AG10803 (cell line): ENCODE results near the gene AGBL2.
"Not testable (repeated sequence)": the region's sequence is repeated elsewhere in the genome, so short reads cannot be mapped to it uniquely, and the experiment has no call there.

Experiments
- DNase-seq: peaks from one replicate; pipeline ENCODE4 v3.0.0; 2010; ENCODE audit warnings: low read depth
- H3K4me3 ChIP-seq: 2 replicates; pipeline ENCODE4 v1.5.1; 2011; ENCODE audit warnings: mild to moderate bottlenecking, low read length, control low read depth
- TF ChIP-seq, protein P1 (sequence below): conservative IDR thresholded peaks from 2 replicates; pipeline ENCODE4 v1.5.1; 2011; ENCODE audit warnings: mild to moderate bottlenecking, low read length, control low read depth, inconsistent platforms

AGBL2 gene

GRCh38 chr11:47711816-47712215 is 3.4 kb downstream of the AGBL2 start:
- TF ChIP-seq, protein P1, sequence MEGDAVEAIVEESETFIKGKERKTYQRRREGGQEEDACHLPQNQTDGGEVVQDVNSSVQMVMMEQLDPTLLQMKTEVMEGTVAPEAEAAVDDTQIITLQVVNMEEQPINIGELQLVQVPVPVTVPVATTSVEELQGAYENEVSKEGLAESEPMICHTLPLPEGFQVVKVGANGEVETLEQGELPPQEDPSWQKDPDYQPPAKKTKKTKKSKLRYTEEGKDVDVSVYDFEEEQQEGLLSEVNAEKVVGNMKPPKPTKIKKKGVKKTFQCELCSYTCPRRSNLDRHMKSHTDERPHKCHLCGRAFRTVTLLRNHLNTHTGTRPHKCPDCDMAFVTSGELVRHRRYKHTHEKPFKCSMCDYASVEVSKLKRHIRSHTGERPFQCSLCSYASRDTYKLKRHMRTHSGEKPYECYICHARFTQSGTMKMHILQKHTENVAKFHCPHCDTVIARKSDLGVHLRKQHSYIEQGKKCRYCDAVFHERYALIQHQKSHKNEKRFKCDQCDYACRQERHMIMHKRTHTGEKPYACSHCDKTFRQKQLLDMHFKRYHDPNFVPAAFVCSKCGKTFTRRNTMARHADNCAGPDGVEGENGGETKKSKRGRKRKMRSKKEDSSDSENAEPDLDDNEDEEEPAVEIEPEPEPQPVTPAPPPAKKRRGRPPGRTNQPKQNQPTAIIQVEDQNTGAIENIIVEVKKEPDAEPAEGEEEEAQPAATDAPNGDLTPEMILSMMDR = no peak
- no peak overlapping the region for H3K4me3 ChIP-seq

GRCh38 chr11:47711225-47711624 is 3.9 kb downstream of the AGBL2 start:
- DNase-seq = no peak
- TF ChIP-seq, protein P1 = no peak
- no peak overlapping the region for H3K4me3 ChIP-seq

More at GRCh38 chr11:47711816-47712215, 3.4 kb downstream of the AGBL2 start:
- no peak for DNase-seq

GRCh38 chr11:47707275-47707786 is 7.8 kb downstream of the AGBL2 start:
- not testable (repeated sequence) for DNase-seq, H3K4me3 ChIP-seq

GRCh38 chr11:47705721-47706120 is 9.4 kb downstream of the AGBL2 start:
- no peak for DNase-seq
- H3K4me3 ChIP-seq = no peak overlapping the region
- TF ChIP-seq, protein P1 = no peak

DNA sequence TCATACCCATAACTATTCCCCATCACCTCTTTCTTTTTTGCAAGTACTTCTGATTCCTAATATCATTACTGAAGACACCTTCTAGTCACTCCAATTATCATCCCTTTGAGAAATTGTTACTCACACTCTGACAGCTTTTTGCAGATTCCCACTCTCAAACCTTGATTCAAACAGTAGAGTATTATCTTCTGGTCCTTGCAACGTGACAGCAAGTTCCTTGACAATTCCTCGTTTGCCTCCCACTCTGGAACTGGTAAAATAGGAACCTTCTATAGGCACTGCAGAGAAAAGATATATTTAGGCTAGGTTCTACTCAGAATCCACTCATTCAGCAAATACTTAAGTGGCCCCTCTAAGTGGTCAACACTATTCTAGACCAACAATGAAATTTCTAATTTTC is 23.2 kb downstream of the AGBL2 start:
- H3K4me3 ChIP-seq = no peak overlapping the region
- TF ChIP-seq, protein P1 = no peak
- DNase-seq = no peak

DNA sequence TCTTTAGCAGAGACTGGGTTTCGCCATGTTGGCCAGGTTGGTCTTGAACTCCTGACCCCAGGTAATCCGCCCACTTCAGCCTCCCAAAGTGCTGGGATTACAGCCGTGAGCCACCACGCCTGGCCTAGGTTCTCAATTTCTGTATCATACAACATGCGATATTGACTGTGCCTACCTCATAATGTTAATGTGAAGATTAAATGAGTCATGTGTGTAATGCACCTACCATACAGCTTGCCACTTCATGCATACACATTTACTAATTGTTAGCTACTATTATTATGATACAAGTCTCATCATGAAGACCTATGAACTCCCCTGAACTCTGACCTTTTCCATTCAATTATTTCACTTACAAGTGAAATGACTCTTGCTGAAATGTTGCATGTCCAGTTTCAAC is 25.7 kb downstream of the AGBL2 start:
- TF ChIP-seq, protein P1 = no peak
- no peak overlapping the region for H3K4me3 ChIP-seq
- no peak for DNase-seq

DNA sequence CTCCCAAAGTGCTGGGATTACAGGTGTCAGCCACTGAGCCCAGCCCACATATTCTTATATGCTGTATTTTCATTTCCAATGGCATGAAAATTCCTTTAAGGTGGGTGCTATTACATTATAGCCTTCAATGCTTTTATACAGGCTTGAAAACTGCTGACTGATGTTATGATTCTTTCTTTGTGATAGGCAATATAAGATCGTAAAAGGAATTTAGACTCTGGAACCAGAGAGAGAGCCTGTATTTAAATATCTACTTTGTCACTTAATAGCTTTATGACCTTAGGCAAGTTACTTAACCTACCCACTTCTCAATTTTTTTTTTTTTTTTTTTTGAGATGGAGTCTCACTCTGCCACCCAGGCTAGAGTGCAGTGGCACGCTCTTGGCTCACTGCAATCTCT is 26.2 kb downstream of the AGBL2 start:
- TF ChIP-seq, protein P1 = no peak
- no peak overlapping the region for H3K4me3 ChIP-seq
- no peak for DNase-seq

DNA sequence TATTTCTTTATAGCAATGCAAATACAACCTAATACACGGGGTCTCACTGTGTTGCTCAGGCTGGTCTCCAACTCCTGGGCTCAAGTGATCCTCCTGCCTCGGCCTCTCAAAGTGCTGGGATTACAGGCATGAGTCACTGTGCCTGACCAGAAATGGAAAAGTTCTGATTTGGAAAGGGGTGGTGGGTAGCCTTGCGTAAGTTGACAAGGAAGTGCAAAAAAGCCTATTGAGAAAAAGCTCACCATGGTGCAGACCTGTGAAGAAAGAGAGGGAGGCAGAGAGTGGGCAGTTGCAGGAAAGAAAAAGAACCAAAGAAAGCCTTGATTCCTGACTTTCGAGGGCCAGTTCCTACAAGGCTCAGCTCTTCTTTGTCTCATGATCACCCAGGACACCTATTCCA is 27.1 kb downstream of the AGBL2 start:
- H3K4me3 ChIP-seq = no peak overlapping the region
- DNase-seq = no peak
- TF ChIP-seq, protein P1 = no peak

GRCh38 chr11:47686704-47687103 is 28.5 kb downstream of the AGBL2 start:
- DNase-seq, H3K4me3 ChIP-seq: not testable (repeated sequence)
